HG03066 (cell line): ENCODE measurements around the gene ZNF354B.
"Not testable (repeated sequence)": the region's sequence is repeated elsewhere in the genome, so short reads cannot be mapped to it uniquely, and the experiment has no call there.

ENCODE experiments used
- ATAC-seq: cut with Tn5 transposase; IDR thresholded peaks from one replicate; pipeline ENCODE4 v1.9.1; 2021; ENCODE audit warnings: low read depth; ENCODE audit not compliant: unreplicated experiment

ZNF354B gene

GRCh38 chr5:178859625-178860521, at the start of gene ZNF354B:
Gene ZNF354B, plus strand, starts transcription at chr5:178859953. Its CDS starts 1,095 bp downstream, at chr5:178861048.
- ATAC-seq: peak; percentile 98

DNA sequence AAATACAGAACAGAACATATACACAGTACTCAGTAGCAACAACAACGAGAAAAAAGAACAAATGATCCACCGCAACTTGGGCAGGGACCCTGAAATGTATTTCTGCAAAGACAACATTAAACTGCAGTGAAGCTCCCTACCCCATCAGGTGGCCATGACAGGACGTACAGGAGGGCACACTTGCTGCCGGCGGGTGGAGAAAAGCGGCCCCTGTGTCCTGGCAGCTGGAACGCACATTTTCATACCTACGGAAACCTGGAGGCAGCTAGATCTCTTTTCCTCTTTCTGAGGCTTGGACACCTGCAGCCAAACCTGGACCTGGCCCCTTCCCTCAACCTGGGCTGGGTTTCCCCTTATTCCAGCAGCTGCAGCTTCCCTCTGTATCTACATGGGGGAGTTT, 42.2 kb upstream of the ZNF354B start:
- no peak for ATAC-seq

- ATAC-seq: no peak
Measured at GRCh38 chr5:178818094-178818493, 41.7 kb upstream of the ZNF354B start.

DNA sequence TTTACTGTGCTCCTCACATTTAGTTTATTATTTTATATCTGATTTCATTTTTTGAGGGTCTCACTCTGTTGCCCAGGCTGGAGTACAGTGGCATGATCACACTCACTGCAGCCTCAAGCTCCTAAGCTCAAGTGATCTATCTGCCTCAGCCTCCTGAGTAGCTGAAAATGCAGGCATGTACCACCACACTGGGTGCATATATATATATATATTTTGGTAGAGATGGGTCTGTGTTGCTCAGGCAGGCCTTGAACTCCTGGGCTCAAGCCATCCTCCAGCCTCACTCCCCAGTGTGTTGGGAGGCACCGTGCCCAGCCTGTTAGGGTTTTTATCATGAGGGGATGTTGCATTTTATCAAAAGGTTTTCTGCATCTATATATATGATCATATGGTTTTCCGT, 39.8 kb upstream of the ZNF354B start:
- no peak for ATAC-seq

GRCh38 chr5:178825444-178825843, 34.3 kb upstream of the ZNF354B start:
- ATAC-seq: no peak

GRCh38 chr5:178826216-178826615, 33.5 kb upstream of the ZNF354B start:
- no peak for ATAC-seq

DNA sequence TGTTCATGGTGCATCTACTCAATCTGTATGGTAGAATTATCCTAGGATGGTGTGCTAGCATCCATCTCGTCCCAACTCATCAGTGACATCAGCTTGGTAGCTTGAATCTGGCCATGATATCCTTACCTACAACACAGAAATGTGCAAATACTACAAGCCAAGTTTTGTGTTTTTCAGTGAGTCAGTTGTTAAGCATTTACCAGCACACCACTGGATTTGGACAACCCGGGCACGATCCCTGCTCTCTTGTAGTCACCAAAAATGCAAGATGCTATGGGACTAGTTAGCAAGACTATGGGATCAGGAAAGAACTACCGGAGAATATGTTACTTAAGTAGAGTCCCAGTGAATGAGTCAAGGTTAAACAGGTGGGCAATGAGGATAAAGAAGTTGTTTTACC, 32.1 kb upstream of the ZNF354B start:
- ATAC-seq: no peak

- ATAC-seq: no peak
Measured at GRCh38 chr5:178831049-178831448, 28.7 kb upstream of the ZNF354B start.

GRCh38 chr5:178832618-178833201, 27.0 kb upstream of the ZNF354B start:
- ATAC-seq: no peak

DNA sequence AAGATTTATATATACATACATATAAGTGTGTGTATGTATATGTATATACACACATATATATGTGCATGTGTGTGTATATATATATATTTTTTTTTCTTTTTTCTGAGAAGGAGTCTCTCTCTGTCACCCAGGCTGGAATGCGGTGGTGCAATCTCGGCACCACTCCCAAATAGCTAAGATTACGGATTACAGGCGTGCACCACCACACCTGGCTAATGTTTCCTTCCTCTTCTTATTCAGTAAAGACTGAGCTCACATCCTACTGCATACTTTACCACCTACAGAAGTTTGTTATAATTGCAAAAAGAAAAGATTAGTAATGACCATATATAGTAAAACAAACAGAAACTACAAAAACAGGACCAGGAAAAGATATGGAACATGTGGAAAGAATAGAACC, 23.1 kb upstream of the ZNF354B start:
- no peak for ATAC-seq

DNA sequence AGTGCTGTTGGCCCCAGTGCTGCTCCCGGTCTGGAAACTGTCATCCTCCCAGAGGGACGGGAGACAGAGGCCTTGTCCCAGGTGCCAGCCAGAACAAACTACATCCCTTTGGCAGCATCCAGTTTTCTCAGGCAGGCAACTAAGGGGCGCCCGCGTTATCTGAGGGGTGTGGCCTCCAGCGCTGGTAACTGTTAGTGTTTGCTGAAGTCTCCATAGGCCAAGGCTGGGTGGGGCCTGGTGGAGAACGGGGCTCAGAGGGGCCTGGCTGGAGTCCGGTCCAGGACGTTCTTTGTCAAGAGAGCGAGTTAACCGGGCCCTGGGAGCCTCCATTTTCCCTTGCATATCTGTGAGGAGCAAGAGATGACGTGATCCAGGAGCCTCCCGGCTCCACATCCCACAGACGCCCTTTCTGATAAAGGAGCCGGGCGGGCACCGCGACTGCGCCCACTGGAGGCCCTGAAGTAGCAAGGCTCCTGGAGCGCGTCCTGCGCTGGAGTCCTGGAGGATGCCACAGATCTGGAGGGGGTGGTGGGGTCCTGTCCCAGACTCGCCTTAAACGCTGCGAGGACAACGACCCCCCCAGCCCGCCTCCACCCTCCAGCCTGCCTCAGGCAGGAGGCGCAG, 20.9 kb upstream of the ZNF354B start:
- ATAC-seq: not testable (repeated sequence)

GRCh38 chr5:178839319-178839704, 20.4 kb upstream of the ZNF354B start:
- no peak for ATAC-seq

DNA sequence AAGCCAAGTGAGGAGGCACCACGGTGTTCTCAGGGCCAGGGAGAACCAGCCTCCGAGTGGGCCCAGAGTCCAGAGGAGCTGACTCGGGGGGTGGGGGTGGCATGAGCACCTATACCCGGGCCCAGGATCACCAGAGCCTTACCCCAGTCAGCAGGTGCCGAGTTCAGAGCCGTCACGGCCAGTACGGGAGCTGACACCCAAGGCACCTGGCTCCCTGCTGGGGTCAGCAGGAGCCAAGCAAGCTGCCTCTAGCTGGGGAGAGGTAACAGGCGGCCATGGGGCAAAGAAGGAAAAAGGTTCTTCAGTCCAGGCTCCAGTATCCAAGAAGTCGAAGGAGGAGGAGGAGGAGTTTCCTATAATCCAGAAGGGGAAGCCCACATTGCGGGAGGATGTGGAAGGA, 19.4 kb upstream of the ZNF354B start:
- ATAC-seq: not testable (repeated sequence)

DNA sequence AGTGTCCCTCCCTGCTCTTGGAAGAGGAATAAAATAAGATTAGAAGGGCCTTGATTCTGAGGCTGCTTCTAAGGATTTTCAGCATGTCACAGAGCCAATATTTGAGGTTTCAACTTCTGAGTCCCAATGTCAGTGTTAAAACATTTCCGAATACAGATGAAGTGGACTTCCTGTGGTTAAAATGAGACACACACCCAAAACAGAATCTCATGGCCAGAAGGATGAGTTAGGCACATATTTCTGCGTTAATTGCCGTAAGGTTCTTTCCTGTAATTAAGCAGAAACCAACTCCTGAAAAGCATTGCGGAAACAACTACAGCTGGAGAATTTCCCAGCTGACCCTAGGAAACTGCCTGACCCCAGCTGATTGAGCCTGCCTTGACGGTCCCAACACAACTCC, 10.4 kb upstream of the ZNF354B start:
- no peak for ATAC-seq

DNA sequence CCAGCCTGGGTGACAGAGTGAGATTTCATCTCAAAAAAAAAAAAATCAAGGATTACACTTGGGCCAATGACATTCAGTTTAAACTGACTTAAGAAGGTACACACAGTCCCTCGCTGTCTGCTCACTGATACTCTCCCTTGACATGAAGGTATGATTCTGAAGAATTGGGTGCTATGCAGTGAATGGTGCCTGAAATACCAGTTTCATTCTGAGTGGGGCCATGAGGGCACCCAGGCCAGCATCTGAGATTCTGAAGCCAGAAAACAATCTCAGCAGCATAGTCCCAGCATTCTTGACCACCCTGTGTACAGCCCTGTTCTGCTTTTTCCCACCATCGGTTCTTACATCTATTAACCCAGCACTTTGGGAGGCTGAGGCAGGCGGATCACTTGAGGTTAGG, 7.8 kb upstream of the ZNF354B start:
- no peak for ATAC-seq

- ATAC-seq: no peak
Measured at GRCh38 chr5:178854284-178854683, 5.5 kb upstream of the ZNF354B start.

- not testable (repeated sequence) for ATAC-seq
Measured at GRCh38 chr5:178860615-178861014, 862 bp downstream of the ZNF354B start.

DNA sequence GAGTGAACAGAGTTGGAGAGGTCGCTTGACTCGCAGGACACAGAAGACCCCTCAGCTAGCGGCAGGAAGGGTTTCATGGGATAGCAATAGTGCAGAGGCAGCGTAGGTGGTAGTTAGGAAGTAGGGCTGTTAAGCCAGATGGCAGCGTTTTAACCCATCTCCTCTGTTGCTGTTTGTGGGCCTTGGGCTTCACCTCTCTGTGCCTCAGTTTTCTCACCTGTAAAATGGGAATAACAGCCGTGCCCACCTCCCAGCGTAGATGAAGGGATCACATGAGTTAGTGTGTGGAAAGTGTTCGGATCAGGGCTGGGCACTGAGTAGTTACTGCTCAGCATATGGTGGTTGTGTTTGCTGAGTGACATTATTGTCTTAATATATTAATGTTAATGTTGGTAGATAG, 1.9 kb downstream of the ZNF354B start:
- ATAC-seq: no peak

DNA sequence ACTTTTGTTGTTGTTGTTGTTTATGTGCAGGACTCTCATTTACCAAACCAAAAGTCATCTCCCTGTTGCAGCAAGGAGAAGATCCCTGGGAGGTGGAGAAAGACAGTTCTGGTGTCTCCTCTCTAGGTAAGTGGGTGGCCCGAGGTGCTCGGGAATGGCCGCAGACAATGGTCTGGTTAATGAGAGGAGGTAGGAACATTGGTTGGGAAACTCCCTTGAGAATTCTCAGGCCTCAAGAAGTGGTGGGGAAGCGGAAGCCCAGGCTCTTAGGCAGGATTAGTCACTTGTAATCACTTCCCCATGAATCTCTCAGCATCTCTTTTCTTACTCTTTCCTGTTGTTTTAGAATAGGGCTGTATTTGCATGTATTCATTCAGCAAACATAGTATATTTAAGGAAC, 7.2 kb downstream of the ZNF354B start:
- ATAC-seq: no peak

DNA sequence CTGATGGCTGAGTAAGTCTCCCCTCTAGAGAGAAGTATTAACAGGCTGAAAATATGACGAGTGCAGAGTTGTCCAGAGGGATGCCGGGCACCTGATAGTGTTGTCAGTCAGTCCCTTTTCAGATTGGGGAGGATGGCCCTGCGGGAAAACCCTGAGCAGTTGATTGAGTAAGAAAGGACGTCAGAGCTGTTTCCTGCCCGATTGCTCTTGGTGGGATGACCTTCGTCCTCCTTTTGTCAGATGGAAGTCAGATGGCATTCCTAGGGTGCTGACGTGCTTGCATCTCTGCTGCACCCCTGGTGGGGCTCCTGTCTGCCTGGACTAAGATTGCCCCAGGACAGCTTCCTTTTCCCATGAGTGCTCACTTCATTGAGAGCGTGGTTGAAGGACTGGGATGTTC, 9.8 kb downstream of the ZNF354B start:
- ATAC-seq: no peak

DNA sequence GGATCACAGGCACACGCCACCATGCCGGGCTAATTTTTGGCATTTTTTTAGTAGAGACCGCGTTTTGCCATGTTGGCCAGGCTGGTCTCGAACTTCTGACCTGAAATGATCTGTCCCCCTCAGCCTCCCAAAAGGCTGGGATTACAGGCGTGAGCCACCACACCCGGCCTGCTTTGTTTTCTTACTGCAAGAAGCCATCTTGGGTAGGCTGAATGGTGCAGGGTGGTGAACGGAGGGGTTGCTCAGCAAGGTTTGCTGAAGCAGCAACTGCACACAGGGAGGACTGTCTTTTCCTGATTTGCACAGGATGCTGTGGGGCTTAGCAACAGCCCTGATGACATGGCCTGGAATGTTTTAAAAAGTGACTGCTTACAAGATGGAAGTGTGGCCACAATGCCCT, 10.7 kb downstream of the ZNF354B start:
- no peak for ATAC-seq

- no peak for ATAC-seq
Measured at GRCh38 chr5:178872302-178872701, 12.5 kb downstream of the ZNF354B start.
